Measurements from ENCODE around the gene ERI2.
"Not testable (repeated sequence)": the region's sequence is repeated elsewhere in the genome, so short reads cannot be mapped to it uniquely, and the experiment has no call there.

Gene ERI2

GRCh38 chr16:20818929-20819585 lies 12.8 kb upstream of the ERI2 start:
- DNase-seq (ENCODE audit: low spot score), result no peak

GRCh38 chr16:20814784-20815183 lies 8.5 kb upstream of the ERI2 start:
- DNase-seq (ENCODE audit: low spot score), result no peak

- no peak for DNase-seq (ENCODE audit: low spot score)
These were observed 6.2 kb upstream of the ERI2 start for GRCh38 chr16:20812510-20812909.

- no peak for DNase-seq (ENCODE audit: low spot score)
These were observed 5.7 kb upstream of the ERI2 start for GRCh38 chr16:20811889-20812439.

GRCh38 chr16:20807862-20808261 lies 1.6 kb upstream of the ERI2 start:
- DNase-seq (ENCODE audit: low spot score), result no peak

GRCh38 chr16:20805684-20806167 lies 546 bp downstream of the ERI2 start:
- not testable (repeated sequence) for DNase-seq (ENCODE audit: low spot score)

GRCh38 chr16:20803561-20804214 lies 2.6 kb downstream of the ERI2 start:
- DNase-seq (ENCODE audit: low spot score), result no peak

- no peak for DNase-seq (ENCODE audit: low spot score)
These were observed 3.1 kb downstream of the ERI2 start for GRCh38 chr16:20803192-20803560.

- no peak for DNase-seq (ENCODE audit: low spot score)
These were observed 5.0 kb downstream of the ERI2 start for GRCh38 chr16:20801278-20801677.

- no peak for DNase-seq (ENCODE audit: low spot score)
These were observed 6.7 kb downstream of the ERI2 start for GRCh38 chr16:20799599-20799998.

- peak; percentile 29 for DNase-seq (ENCODE audit: low spot score)
These were observed 7.9 kb downstream of the ERI2 start for GRCh38 chr16:20798364-20798763.

- no peak for DNase-seq (ENCODE audit: low spot score)
These were observed 14.2 kb downstream of the ERI2 start for GRCh38 chr16:20791923-20792612.

GRCh38 chr16:20789130-20789529 lies 17.1 kb downstream of the ERI2 start:
- no peak for DNase-seq (ENCODE audit: low spot score)

- no peak for DNase-seq (ENCODE audit: low spot score)
These were observed 22.1 kb downstream of the ERI2 start for GRCh38 chr16:20784204-20784603.

- DNase-seq (ENCODE audit: low spot score), result no peak
These were observed 23.8 kb downstream of the ERI2 start for GRCh38 chr16:20782470-20782869.

GRCh38 chr16:20781697-20782096 lies 24.6 kb downstream of the ERI2 start:
- no peak for DNase-seq (ENCODE audit: low spot score)

- peak; percentile 47 for DNase-seq (ENCODE audit: low spot score)
These were observed 31.4 kb downstream of the ERI2 start for GRCh38 chr16:20774703-20775362.

- no peak for DNase-seq (ENCODE audit: low spot score)
These were observed 32.6 kb downstream of the ERI2 start for GRCh38 chr16:20773679-20774078.

- no peak for DNase-seq (ENCODE audit: low spot score)
These were observed 37.5 kb downstream of the ERI2 start for GRCh38 chr16:20768818-20769217.

GRCh38 chr16:20768121-20768520 lies 38.2 kb downstream of the ERI2 start:
- no peak for DNase-seq (ENCODE audit: low spot score)

- DNase-seq (ENCODE audit: low spot score), result no peak
These were observed 38.7 kb downstream of the ERI2 start for GRCh38 chr16:20767577-20767976.

GRCh38 chr16:20766294-20766693 lies 40.0 kb downstream of the ERI2 start:
- DNase-seq (ENCODE audit: low spot score), result no peak
